T47D (cell line): Measurements from ENCODE around the gene RPRD1B.

Experiments used
- DNase-seq, 2 experiments: peaks; one replicate each; pipeline versions ENCODE4 v3.0.0 to v3.0.0-alpha.2; 2011 to 2012; ENCODE audit warnings: low read depth in 1 of 2, low spot score in 1 of 2
- JUND ChIP-seq: IDR thresholded peaks from 2 replicates; pipeline ENCODE4 v1.6.1; 2012; ENCODE audit warnings: low read depth
- in situ Hi-C: cut with HindIII; loops from 2 replicates; pipeline ENCODE4 v1.10.0; 2016; ENCODE audit warnings: low sequenced_read_pairs, low pct_unique_long_range_greater_than_20kb

Gene RPRD1B

DNA sequence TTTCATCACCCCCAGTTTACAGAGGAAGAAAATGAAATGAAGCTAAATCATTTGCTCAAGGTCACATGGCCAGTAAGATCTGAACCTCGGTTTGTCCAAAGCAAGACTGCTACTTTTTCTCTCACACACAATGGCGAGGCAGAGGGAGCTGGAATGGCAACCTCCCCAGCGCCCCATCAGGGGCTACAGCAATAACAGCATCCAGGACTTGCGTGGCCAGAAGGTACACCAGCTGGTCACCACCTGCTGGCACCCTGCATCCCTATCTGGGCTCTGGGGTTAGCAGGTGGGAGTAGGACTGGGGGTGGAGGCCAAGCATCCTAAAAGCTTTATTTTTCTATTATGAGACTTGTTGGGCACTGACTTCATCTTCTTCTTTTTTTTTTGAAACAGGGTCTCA lies 41.6 kb upstream of the RPRD1B start:
- no peak for TF ChIP-seq JUND
- in situ Hi-C loops = no loop called here
- no peak for DNase-seq

DNA sequence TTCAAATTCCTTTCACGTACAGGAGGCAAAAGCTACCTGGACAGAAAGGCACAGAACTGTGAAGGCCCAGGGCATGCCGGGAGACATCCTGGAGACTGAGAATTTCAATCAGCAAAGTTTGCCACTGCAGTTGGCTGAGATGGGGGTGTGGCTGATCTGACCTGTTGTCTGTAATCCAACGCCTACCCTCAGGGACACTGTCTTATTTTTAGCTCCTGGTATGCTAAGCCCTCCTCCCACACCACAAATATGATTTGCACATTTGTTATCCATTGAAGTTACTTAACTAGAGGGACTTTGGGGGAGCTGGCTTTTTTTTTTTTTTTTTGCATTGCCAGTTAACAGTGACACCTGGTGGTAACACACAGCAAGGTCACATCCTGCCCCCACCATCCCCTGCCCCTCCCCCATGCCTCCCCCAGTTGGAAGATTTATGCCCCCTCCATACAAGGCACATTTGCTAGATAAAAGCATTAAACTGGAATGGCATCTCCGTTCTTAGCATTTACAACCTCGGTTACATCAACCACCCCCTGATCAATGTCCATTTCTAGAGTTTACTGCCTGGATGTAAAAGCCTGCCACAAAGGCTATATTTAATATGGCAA lies 40.6 kb upstream of the RPRD1B start:
- DNase-seq = peak; percentile 46 to 54
- no peak for TF ChIP-seq JUND
- in situ Hi-C loops = no loop called here

DNA sequence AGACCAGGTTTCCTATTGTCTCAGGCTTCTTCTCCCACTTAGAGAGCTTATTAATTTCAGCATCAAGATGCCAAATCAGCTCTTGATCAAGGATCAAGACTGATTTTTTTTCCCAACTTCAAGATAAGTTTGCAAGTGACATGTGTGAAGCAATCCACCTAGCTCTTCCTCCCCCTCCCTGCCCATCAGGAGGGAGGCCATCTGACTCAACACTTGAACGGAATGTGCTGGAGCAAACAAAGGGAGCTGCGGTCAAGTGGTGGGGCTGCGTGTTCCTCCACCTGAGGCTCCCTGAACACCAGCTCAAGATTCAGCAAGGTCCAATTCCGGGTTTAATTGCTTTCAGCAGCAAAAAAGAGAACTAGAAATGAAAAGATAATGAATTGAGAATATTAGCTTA lies 39.0 kb upstream of the RPRD1B start:
- in situ Hi-C loops = no loop called here
- no peak for TF ChIP-seq JUND
- peak in 1 of 2 experiments; percentile 16 for DNase-seq

DNA sequence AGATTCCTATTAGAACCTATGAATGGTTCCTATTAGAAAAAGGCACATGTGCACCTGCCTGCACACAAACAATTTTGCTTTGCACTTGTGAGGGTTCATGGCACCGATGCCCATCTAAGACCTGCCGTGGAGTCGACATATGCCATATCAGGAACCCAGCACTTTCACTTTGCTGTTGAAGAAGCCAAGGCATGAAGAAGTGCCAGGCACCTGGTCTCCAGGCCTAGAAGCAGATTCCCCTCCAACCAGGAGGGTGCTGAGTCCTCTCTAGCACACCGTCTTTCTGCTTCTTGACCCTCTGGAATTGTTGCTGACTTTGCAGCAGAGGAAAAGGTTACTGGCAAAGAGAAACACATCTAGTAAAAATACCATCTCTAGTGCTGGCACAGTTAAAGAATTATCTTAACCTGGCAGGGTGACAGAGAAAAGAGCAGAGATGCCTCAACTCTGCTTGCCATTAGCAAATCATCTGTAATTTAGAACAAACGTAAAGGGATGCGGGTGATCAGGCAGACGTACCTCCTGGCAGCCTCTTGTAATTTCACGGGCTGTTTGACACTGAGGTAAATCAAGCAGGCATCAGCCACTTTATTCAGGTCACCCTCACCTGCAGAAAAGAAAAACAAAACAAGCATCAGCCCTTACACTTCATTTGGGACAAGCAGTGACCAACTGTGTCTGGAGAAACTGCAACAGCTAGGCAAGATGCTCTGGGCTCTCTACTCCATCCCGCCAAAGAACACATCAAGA lies 37.5 kb upstream of the RPRD1B start:
- no peak for DNase-seq
- in situ Hi-C loops = no loop called here
- no peak for TF ChIP-seq JUND

DNA sequence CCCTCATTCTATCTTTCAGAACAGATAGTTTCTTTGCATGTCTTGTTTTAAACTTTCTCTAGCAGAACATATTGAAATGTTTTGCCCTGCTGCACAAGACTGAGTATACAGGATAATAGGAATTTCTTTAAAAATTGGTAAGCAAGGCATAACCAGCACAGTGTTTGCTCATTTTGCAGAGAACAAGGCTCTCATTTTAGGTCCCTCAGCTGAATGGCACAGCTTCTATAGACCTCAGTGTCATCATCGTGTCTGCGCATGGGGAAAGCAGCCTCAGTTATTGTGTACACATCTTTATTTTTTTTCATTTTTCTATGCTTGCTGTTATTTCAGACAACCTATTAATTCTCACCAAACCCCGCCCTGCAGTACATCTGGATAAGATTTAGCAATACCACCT lies 36.0 kb upstream of the RPRD1B start:
- no peak for TF ChIP-seq JUND
- DNase-seq = no peak
- in situ Hi-C loops = no loop called here

DNA sequence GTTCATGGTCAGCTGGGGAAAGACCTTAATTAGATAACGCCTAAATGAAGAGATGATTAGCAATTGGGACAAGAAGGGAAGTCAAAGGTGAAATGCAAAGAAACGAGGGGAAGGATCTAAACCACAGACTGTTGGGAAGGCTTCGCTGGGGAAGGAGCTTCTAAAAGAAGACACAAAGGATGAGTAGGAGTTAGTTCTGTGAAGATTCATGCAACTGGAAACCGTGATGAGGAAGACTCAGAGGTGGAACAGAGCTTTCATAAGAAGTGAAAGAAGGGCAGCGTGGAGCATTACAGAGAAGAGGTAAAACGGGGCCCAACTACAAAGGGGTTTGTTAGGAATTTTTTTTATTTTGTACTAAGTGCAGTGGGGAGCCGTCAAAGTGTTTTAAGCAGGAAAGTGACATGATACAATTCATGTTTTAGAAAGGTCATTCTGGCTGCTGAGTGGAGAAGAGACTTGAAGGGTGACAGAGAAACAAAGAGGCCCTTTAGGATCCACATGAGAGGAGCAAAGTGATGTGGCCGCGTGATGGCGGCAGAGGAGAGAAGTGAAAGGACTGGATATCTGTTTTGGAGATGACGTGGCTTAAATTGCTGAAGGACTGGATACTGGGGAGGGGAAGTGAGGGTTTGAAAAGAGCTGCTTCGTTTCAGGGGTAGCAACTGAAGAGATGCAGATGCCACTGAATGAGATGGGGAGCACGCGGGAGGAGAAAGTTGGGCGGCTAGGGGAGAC lies 33.9 kb upstream of the RPRD1B start:
- DNase-seq = no peak
- in situ Hi-C loops = no loop called here
- no peak for TF ChIP-seq JUND

DNA sequence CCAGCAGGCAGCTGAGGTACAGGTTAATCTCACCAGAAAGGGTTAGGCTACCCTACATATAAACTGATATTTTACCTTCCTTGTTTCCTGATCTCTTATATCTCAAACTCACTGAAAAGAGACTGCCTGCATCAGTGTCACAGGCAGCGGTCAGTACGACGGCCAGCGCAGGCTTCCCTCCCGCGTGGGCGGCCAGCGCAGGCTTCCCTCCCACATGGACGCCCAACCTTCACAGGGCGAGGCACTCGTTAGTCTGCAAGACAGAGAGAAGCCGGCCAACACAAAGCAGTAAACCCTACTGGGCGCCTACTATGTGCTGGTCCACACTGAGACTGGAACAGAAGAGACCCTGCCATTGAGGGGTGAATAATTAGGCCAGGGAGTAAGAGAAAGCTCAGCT lies 33.3 kb upstream of the RPRD1B start:
- in situ Hi-C loops = no loop called here
- no peak for TF ChIP-seq JUND
- no peak for DNase-seq

DNA sequence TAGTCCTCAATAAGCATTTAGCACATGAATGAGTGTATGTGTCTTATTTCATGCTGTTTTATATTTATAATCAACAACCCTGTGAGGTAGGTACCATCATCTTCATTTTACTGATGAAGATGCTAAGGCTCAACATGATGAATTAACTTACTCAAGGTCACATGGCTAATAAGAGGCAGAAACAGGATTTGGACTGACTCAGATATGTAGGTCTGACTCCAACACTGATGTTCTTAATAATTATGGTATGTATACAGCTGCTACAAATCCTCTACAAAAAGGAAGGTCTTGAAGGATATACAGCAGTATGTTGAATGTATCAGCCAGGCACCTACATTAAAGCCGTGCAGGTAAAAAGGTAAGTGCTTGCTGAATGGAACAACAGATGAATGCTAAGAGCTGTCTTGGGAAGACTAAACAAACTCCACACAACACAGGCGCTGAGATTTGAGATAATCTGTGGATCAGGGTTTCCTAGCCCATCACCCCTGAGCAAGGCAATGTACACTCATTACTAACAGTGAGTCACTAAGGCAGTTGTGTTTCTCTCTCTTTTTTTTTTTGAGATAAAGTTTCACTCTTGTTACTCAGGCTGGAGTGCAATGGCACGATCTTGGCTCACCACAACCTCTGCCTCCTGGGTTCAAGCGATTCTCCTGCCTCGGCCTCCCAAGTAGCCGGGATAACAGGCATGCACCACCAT lies 32.2 kb upstream of the RPRD1B start:
- TF ChIP-seq JUND = no peak
- in situ Hi-C loops = no loop called here
- DNase-seq = no peak

DNA sequence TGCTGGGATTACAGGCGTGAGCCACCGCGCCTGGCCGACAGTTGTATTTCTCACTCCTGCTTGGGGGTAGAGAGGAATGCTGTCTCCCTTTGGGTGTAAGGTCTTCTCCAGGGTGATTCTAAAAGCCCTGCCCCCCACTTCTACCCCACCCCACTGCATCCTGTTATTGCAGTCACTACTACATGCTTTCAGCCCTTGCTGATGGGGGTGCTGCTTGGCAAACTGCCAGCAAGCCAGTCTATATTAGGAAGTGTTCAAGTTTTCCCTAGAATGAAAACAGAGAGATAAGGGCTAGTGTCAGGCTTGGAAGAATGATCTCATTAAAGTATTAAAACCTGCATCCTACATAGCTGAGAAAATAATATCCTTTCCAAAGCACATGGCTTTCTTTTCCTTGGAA lies 31.6 kb upstream of the RPRD1B start:
- in situ Hi-C loops = no loop called here
- no peak for DNase-seq
- TF ChIP-seq JUND = no peak

DNA sequence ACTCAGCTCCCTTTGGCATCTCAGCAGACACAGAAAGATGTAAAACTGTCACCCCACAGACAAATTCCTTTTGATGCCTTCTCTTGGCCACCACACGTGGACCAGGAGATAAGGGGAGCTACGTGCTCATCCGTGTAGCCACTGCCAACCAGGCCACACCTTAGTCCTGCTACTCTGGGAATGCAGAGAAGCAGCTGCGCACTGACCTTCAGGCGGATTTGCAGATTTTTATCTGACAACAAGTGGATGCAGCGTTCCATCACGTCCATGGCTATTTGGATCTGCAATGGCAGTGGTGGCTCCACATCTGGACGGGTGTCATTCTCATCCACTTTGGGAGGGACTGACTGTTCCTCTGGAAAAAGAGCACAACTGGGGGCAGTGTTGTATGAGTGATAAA lies 31.1 kb upstream of the RPRD1B start:
- in situ Hi-C loops = no loop called here
- DNase-seq = no peak
- no peak for TF ChIP-seq JUND

DNA sequence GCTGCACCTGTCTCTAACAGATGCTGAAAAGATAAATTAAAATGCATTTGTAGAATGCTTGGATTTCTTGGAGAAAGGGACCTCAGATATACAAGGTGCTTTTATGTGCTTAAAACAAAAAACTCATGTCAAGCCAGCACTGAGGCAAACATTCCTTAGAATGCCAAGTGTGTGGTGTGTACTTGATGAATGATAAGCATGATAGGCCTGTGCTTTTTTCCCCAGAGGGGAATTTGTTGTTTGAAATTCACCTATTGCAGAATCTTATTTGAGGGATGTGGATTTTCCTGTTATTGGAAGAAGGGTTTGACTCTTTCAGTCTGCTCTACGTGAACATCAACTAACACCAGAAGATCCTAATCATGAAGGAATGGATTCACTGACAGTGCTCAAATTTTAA lies 29.1 kb upstream of the RPRD1B start:
- TF ChIP-seq JUND = peak; percentile 80
- in situ Hi-C loops = no loop called here
- peak; percentile 83 to 87 for DNase-seq

DNA sequence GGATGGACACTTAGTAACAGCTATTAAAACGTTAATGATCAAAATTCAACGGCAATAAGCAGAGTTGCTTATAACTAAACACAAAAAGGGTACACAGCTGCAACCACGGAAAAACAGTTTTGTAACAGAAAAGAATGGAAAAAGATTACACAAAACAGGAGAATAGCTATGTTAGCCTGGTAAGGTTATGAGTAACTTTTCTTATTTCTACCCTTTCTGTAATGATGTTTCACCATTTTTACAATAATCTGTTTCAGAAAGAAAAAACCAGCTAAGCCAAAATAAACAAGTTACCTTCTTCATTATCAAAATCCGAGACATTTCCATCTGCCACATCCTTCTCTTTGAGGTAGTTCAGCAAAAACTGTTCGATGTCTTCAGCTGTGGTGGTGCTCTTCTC lies 27.6 kb upstream of the RPRD1B start:
- no peak for DNase-seq

DNA sequence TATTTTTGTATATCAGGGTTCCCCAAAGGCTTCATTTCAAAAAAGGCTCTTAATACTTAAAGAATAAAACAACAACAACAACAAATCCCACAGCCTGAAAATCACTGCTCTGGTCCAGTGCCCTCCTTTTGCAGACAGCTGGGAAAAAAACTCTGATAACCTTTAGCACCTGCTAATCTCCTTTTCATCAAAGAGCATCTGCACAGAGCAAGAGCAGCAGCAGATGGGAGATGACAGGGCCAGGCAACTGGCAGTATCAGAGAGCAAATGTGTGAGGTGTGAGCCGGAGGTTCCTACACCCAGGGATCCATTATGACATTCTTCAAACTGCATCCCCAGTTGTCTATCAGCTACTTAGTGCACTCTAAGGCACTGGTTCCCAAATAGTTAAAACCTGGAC lies 26.0 kb upstream of the RPRD1B start:
- DNase-seq = no peak
- in situ Hi-C loops = no loop called here
- no peak for TF ChIP-seq JUND

More for the DNA sequence above, 27.6 kb upstream of the RPRD1B start:
- in situ Hi-C loops = no loop called here
- TF ChIP-seq JUND = no peak
